GM12872 (cell line): ENCODE results near the gene LHFPL3.

ENCODE experiments used
- CTCF ChIP-seq: IDR thresholded peaks from 3 replicates; pipeline ENCODE4 v1.5.1; 2011; ENCODE audit warnings: low read depth, mild to moderate bottlenecking, low read length, moderate library complexity; ENCODE audit not compliant: insufficient read depth

The LHFPL3 gene

GRCh38 chr7:104584620-104585019 is 256.2 kb downstream of the LHFPL3 start:
- no peak for TF ChIP-seq CTCF

GRCh38 chr7:104603957-104604356 is 275.6 kb downstream of the LHFPL3 start:
- no peak for TF ChIP-seq CTCF

GRCh38 chr7:104604706-104605105 is 276.3 kb downstream of the LHFPL3 start:
- TF ChIP-seq CTCF, result no peak

GRCh38 chr7:104621321-104621720 is 292.9 kb downstream of the LHFPL3 start:
- no peak for TF ChIP-seq CTCF

- TF ChIP-seq CTCF, result no peak
These were observed 297.6 kb downstream of the LHFPL3 start for GRCh38 chr7:104625956-104626355.

- TF ChIP-seq CTCF, result no peak
These were observed 299.1 kb downstream of the LHFPL3 start for GRCh38 chr7:104627516-104627915.

- TF ChIP-seq CTCF, result no peak
These were observed 299.6 kb downstream of the LHFPL3 start for GRCh38 chr7:104628017-104628416.

GRCh38 chr7:104629408-104629807 is 301.0 kb downstream of the LHFPL3 start:
- TF ChIP-seq CTCF, result no peak
